Endometrial microvascular endothelial cells (primary cell): ENCODE data around the gene CENPT. TPM values are rescaled to one million over a fixed set of nuclear protein-coding genes. Genes with fewer than 3 reads are reported as not detected.

ENCODE experiments used
- in situ Hi-C: cut with HindIII; loops from 2 replicates; pipeline ENCODE4 v1.10.0; 2017; ENCODE audit warnings: low sequenced_read_pairs, low pct_unique_long_range_greater_than_20kb; ENCODE audit errors: inconsistent ontology term
- total RNA-seq: library from RNA; depleted of rRNA; stranded (reverse); fragments of >200 nt; gene quantifications from one replicate; pipeline ENCODE4 v1.2.3, GENCODE V29; 2015; ENCODE audit errors: inconsistent ontology term

The CENPT gene, protein sequence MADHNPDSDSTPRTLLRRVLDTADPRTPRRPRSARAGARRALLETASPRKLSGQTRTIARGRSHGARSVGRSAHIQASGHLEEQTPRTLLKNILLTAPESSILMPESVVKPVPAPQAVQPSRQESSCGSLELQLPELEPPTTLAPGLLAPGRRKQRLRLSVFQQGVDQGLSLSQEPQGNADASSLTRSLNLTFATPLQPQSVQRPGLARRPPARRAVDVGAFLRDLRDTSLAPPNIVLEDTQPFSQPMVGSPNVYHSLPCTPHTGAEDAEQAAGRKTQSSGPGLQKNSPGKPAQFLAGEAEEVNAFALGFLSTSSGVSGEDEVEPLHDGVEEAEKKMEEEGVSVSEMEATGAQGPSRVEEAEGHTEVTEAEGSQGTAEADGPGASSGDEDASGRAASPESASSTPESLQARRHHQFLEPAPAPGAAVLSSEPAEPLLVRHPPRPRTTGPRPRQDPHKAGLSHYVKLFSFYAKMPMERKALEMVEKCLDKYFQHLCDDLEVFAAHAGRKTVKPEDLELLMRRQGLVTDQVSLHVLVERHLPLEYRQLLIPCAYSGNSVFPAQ
- total RNA-seq, result 37.8 TPM

DNA sequence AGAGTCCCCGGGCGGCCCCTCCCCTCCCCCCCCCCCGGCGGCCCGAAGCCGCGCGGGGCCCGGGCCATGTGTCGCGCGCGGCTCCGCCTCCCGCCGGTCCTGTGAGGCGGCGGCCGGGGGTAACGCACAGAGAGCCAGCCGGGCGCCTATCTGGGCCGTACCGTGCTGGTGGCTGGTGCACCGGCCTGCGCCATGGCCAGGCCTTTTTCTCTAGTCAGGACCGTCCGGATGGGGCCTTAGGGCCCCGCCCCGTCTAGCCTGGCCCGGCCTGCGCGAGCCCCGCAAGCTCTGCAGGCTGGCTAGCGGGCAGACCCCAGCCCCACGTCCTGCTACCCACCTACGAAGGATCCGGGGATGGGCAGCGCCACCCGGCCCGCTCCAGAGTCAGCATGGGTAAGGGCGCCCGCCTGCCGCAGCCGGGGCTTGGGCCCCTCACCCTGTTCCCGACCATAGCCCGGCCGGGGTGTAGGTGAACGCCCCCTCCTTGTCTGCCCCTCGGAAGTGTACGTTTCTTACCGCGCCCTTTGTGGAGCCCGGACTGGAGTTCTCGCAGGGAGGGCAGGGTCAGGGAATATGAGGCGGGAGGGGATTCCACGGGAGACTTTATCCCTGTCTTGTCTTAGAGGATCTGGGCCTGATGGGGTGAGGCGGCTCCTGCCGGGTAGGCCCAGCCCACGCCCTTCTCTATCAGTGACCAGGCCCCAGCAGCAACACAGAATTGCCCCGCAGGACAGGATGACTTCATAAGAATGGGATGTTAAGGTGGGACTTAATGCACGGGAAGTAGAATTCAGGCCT is at the start of gene CENPT:
Gene CENPT, minus strand, starts transcription at position 630 of the 798 bp plus-strand sequence. CDS start 13,834 bp downstream, outside the sequence.
- in situ Hi-C loops, result no loop called here

DNA sequence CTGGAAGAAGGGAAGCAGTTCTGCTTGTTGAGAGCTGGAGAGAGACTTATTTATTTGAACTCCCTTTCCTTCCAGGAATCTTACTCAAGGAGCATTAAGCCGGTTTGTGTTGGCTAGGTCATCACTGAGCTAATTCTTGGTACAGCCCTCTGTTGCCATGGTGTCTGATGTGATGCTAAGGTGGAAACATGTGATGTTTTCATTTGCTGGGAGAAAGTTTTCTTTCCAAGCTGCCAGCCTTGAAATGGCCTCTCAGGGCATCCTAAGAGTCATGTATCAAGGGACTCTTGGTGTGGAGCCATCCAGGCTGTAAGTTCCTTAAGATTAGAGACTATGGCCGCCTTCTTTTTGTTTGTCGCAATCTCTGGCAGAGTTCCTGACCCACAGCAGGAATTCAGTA is 49.7 kb upstream of the CENPT start:
- in situ Hi-C loops, result loop anchor here (25.0 kb wide), 1 partner anchor 115 kb away; the partner anchor contains the start of genes DDX28, DPEP2NB and DUS2

DNA sequence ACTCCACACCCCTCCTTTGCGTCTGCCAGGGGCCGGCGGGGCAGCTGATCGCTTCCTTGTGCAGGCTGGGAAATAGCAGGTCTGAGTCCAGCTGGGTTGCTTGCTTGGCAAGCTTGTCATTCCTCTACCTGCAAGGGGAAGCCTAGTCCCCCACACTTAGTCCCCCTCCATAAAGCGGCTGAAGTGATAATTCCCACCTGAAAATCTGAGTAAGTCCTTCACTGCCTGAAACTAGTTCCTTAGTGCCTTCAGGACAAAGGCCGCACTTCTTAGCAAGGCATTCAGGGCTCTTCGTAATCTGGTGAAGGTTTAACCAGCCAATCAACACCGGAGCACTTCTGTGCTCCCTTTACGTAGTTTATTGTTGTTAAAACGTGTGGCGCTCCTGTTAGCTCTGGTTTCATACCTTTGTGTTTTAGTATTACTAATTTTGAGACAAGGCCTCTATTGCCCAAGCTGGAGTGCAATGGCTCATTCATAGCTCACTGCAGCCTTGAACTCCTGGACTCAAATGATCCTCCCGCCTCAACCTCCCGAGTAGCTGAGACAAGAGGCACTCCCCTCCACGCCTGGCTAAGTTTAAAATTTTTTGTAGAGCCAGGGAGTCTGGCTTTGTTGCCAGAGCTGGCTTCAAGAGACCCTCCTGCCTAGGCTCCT is 46.4 kb upstream of the CENPT start:
- in situ Hi-C loops, result loop anchor here (25.0 kb wide), 1 partner anchor 118 kb away; the partner anchor contains the start of genes DDX28, DPEP2NB and DUS2

DNA sequence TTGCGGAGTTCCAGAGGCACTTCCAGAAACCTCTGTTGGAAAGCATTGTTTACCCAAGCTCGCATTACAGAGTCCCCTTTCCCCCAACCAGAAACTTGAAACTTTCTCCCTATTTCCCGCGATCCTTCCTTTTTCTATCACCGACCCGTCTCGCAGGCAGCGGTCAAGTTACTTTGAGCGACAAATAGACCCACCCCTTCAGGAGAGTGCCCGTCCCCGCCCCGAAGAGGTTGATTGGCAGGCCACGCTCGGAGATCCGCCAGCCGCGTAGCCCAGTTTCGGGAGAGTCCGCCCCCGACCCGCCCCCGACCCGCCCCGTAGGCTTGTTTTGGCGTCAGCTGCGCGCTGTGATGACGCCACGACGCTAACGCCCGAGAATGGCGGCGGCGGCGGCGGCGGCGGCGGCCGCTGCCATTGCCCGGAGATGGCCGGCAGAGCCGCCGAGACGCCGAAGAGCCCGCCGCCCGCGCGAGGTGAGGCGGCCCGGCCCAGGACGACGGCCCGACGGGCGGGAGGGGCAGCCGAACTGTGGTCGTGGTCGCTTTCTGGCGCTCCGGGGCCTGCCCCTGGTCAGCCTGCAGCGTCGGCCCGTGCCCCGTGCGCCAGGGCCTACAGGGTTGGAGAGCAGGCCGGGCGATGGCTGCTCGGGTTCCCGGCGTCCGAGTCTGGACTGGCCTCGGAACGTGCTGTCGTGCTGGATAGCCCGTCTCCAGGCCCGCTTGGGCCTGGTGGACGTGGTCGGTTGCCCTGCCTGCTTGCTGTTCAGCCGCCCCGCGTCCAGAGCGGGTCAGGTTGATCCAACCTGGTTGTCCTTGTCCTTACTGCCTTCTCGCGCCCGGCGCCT is 45.6 kb upstream of the CENPT start, which contains the start of gene PSKH1:
Gene PSKH1, plus strand, starts transcription at position 356 of the 844 bp plus-strand sequence. CDS start 15,496 bp downstream, outside the sequence.
- in situ Hi-C loops, result loop anchor here (25.0 kb wide), 1 partner anchor 119 kb away; the partner anchor contains the start of genes DDX28, DPEP2NB and DUS2

DNA sequence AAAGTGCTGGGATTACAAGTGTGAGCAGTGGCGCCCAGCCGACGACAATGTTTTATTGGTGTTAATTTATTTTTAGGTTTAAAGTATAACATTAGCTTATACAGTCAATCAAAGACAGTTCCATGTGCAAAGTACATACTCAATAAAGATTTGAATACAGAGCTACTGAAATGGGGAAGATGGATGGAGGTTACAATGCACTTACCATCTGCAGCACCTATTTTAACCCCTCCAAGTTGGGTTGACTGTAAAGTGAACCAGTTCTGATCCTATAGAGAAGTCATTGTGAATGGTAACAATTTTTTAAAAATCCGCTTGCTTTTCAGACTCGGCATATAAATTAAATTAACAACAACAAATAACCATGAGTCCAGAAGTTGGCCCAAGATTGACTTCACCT is 44.9 kb upstream of the CENPT start:
- in situ Hi-C loops, result loop anchor here (25.0 kb wide), 1 partner anchor 120 kb away; the partner anchor contains the start of genes DDX28, DPEP2NB and DUS2

DNA sequence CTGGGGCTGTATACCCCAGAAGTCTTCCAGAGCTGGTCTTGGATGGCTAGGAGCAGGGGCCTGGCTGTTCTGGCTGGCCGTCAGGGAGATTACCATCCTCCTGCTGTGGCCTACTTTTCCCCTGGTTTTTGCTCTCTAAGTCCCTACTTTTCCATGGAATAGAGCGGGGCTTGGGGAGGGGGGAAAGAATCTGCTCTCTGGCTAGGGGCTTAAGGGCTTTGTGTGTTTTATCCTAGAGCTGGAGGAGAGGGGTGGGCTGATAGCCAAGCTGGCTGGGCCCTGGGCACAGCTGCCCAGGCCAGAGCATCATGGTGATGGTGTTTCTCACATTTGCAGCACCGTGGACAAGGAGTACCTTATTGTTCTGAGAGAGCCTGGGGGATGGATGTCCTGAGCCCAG is 40.8 kb upstream of the CENPT start:
- in situ Hi-C loops, result loop anchor here (25.0 kb wide), 1 partner anchor 124 kb away; the partner anchor contains the start of genes DDX28, DPEP2NB and DUS2

DNA sequence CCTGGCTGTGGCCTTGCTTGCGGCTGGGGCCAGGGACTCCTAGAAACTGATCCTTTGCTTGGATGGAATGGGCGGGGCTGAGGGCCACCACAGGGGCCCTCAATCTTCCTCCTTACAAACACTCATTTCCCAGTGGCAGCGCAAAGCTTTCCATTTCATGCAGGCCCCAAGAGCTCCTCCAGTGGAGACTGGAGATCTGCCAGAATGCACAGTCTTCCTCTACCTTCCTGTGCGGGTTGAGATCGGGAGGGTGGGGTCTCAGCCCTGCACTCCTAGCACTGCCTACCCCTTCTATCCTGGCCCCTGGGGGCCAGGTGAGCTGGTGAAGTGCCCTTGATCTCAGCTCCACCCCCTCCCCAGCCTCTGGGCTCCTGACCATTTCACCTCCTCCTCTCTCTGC is 38.9 kb upstream of the CENPT start:
- in situ Hi-C loops, result loop anchor here (25.0 kb wide), 1 partner anchor 126 kb away; the partner anchor contains the start of genes DDX28, DPEP2NB and DUS2

DNA sequence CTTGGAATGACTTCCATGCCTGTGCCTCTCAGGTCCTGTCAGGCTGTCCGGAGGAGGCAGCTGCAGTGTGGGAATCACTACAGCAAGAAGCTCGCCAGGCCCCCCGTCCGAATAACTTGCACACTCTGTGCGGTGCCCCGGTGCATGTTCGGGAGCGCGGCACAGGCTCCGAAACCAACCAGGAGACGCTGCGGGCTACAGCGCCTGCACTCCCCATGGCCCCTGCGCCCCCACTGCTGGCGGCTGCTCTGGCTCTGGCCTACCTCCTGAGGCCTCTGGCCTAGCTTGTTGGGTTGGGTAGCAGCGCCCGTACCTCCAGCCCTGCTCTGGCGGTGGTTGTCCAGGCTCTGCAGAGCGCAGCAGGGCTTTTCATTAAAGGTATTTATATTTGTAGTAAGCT is 38.5 kb upstream of the CENPT start:
- in situ Hi-C loops, result loop anchor here (25.0 kb wide), 1 partner anchor 126 kb away; the partner anchor contains the start of genes DDX28, DPEP2NB and DUS2

DNA sequence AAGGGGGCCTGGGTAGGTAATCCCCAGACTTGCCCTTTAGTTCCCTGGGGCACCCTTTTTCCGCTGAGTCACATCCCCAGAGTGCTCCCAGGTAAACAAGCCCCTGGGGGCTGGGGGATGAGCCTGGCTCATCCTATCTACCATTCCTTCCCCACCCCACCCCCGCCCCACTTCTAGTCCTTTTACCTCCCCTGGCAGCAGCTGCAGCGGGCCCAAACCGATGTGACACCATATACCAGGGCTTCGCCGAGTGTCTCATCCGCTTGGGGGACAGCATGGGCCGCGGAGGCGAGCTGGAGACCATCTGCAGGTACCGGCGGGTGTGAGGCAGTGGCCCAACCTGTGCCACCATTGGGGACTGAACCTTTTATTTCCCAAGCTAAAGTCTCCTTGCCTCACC is 38.1 kb upstream of the CENPT start:
- in situ Hi-C loops, result loop anchor here (25.0 kb wide), 1 partner anchor 127 kb away; the partner anchor contains the start of genes DDX28, DPEP2NB and DUS2

DNA sequence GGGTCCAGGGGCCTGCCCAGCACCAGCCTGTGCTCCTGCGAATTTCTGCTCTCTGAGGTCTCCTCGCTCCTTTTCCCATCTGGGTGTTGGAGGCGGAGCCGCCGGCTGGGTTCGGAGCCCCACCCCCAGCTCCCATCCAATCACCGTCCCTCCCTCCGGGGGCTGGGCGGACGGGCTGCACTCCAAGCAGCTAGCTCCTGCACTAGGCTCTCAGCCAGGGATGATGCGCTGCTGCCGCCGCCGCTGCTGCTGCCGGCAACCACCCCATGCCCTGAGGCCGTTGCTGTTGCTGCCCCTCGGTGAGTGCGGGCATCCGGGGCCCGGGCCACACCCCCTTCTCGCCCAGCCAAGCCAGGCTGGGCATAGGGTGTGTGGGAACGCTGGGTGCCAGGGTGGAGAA is 37.2 kb upstream of the CENPT start, which contains the start of gene NRN1L:
Gene NRN1L, plus strand, starts transcription at position 202 of the 400 bp plus-strand sequence. Its CDS starts 19 bp downstream, at position 221.
- in situ Hi-C loops, result loop anchor here (25.0 kb wide), 1 partner anchor 128 kb away; the partner anchor contains the start of genes DDX28, DPEP2NB and DUS2

DNA sequence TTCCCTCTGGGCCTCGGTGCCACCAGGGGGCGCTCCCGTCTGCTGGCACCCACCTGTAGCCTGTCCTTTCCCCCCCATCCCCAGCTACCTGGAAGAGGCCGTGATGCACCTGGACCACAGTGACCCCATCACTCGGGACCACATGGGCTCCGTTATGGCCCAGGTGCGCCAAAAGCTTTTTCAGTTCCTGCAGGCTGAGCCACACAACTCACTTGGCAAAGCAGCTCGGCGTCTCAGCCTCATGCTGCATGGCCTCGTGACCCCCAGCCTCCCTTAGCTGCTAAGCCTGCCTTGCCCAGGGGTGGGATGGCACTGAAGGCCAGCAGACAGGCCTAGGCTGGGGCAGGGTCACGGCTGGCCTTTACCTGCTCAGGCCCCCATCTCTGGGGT is 36.4 kb upstream of the CENPT start:
- in situ Hi-C loops, result loop anchor here (25.0 kb wide), 1 partner anchor 128 kb away; the partner anchor contains the start of genes DDX28, DPEP2NB and DUS2

DNA sequence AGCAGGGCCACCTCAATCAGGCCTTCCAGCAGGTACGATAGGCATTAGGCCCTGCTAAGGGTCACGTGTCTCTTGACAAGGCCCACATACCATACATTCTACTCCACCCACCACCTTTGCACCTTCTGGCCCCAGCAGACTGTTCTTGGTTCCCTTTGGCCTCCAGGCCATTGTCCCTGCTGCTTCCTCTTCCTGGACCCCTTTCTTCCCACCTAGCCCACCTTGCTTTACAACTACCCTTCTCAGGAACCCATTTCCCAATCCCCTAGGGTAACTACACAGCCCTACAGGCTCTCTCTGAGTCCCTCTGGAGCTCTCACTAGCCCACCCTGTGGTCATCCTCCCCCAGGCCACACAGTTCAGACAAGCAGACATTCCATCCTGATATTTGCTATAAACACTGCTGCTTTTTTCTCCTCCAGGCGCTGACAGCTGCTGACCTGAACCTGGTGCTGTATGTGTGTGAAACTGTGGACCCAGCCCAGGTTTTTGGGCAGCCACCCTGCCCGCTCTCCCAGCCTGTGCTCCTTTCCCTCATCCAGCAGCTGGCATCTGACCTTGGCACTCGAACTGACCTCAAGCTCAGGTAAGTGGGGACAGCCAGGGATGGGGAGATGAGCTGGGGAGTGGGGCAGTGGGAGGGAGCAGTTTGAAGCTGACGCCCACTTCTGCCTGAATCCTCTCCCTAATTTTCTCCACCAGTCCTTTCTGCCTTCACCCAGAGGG is 35.8 kb upstream of the CENPT start:
- in situ Hi-C loops, result loop anchor here (25.0 kb wide), 1 partner anchor 129 kb away; the partner anchor contains the start of genes DDX28, DPEP2NB and DUS2

DNA sequence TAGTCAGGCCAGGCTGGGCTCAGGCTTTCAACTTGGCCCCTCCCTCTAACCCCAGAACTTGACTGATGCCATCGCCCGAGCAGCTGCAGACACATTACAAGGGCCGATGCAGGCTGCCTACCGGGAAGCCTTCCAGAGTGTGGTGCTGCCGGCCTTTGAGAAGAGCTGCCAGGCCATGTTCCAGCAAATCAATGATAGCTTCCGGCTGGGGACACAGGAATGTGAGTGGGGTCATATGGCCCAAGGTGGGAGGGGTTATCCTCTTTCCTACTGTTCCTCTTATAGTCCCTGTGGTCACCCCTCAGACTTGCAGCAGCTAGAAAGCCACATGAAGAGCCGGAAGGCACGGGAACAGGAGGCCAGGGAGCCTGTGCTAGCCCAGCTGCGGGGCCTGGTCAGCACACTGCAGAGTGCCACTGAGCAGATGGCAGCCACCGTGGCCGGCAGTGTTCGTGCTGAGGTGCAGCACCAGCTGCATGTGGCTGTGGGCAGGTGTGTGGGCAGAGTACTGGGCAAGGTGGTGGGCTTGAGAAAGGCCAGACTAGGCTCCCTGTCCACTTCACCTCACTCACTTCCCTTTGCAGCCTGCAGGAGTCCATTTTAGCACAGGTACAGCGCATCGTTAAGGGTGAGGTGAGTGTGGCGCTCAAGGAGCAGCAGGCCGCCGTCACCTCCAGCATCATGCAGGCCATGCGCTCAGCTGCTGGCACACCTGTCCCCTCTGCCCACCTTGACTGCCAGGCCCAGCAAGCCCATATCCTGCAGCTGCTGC is 35.1 kb upstream of the CENPT start:
- in situ Hi-C loops, result loop anchor here (25.0 kb wide), 1 partner anchor 130 kb away; the partner anchor contains the start of genes DDX28, DPEP2NB and DUS2

DNA sequence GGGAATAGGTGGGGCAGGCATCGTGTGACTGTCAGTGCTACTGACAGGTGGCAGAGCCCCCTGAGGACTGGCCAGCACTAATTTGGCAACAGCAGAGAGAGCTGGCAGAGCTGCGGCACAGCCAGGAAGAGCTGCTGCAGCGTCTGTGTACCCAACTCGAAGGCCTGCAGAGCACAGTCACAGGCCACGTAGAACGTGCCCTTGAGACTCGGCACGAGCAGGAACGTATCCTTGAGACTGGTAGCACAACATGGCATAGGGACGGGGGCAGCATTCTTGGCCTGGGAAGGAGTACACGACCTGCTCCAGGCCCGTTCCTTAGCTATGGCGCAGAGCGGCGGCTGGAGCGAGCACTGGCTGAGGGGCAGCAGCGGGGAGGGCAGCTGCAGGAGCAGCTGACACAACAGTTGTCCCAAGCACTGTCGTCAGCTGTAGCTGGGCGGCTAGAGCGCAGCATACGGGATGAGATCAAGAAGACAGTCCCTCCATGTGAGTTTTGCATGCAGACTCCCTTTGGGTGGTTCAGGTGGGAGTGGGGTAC is 34.2 kb upstream of the CENPT start:
- in situ Hi-C loops, result loop anchor here (25.0 kb wide), 1 partner anchor 131 kb away; the partner anchor contains the start of genes DDX28, DPEP2NB and DUS2

DNA sequence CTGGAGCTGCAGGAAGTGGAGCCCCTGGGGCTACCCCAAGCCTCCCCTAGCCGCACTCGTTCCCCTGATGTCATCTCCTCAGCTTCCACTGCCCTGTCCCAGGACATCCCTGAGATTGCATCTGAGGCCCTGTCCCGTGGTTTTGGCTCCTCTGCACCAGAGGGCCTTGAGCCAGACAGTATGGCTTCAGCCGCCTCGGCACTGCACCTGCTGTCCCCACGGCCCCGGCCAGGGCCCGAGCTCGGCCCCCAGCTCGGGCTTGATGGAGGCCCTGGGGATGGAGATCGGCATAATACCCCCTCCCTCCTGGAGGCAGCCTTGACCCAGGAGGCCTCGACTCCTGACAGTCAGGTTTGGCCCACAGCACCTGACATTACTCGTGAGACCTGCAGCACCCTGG is 33.1 kb upstream of the CENPT start:
- in situ Hi-C loops, result loop anchor here (25.0 kb wide), 1 partner anchor 132 kb away; the partner anchor contains the start of genes DDX28, DPEP2NB and DUS2
